Endothelial cell of umbilical vein (primary cell): ENCODE measurements around the gene SLC39A3. TPM values are rescaled to one million over a fixed set of nuclear protein-coding genes. Genes with fewer than 3 reads are reported as not detected.

Source experiments
- BruUV-seq: library from RNA; stranded (reverse); fragments of 400-500 nt; replicated peaks from 2 replicates; lab custom pipeline; 2021; lab: Mats Ljungman, UMichigan
- CTCF ChIA-PET: fragments of 300-600, 350-600 bp; sonication (Branson Sonifier 250); formaldehyde crosslinking; loops from one replicate; lab custom pipeline; 2021; ENCODE audit warnings: antibody characterized with exemption, inconsistent platforms; lab: Charles Lee
- POLR2A ChIA-PET: fragments of 300-600, 350-600 bp; sonication (Branson Sonifier 250); formaldehyde crosslinking; loops from one replicate; lab custom pipeline; 2021; ENCODE audit warnings: antibody characterized with exemption, inconsistent platforms; lab: Charles Lee
- DNase-seq: peaks from one replicate; pipeline ENCODE4 v3.0.0-alpha.2; 2011; ENCODE audit warnings: low read depth, low spot score
- FAIRE-seq: peaks from 2 replicates; lab custom pipeline; 2011; peaks lifted over from hg19 to GRCh38; lab: Jason Lieb, UNC
- H2AFZ ChIP-seq: 2 replicates; pipeline ENCODE4 v1.6.0; 2012; ENCODE audit warnings: low read depth, low read length, control low read depth, inconsistent platforms
- H3K27ac ChIP-seq: 2 replicates; pipeline ENCODE4 v1.5.1; 2011; ENCODE audit warnings: low read depth, mild to moderate bottlenecking, control low read depth, low read length, moderate library complexity; ENCODE audit not compliant: insufficient read depth
- H3K27me3 ChIP-seq, 2 experiments: 2 replicates each; pipeline versions ENCODE4 v1.6.0 to v1.6.1; 2011; ENCODE audit warnings: low read length in 2 of 2, mixed read lengths in 1 of 2; ENCODE audit not compliant: control insufficient read depth in 2 of 2, insufficient read depth in 2 of 2
- H3K36me3 ChIP-seq, 2 experiments: 2 replicates in 1 of 2; 3 replicates in 1 of 2; pipeline ENCODE4 v1.5.1; 2011; ENCODE audit warnings: low read length in 2 of 2, mild to moderate bottlenecking in 1 of 2, moderate library complexity in 1 of 2; ENCODE audit not compliant: control insufficient read depth in 2 of 2, insufficient read depth in 2 of 2; ENCODE audit errors: extremely low read depth in 1 of 2
- H3K4me1 ChIP-seq: 3 replicates; pipeline ENCODE4 v1.5.1; 2011; ENCODE audit warnings: mild to moderate bottlenecking, low read length; ENCODE audit not compliant: control insufficient read depth, insufficient read depth; ENCODE audit errors: extremely low read depth
- H3K4me2 ChIP-seq: 2 replicates; pipeline ENCODE4 v1.6.1; 2011; ENCODE audit warnings: low read length, control low read depth, mixed read lengths; ENCODE audit not compliant: insufficient read depth
- H3K4me3 ChIP-seq, 3 experiments: fragments of 200-600 bp in 1 of 3; sonication (generic), shearing (Covaris generic) in 1 of 3; replicated peaks in 1 of 3; 2 replicates each; pipeline ENCODE4 v1.5.1; 2011 to 2016; ENCODE audit warnings: control low read depth in 3 of 3, low read length in 3 of 3, mild to moderate bottlenecking in 2 of 3, inconsistent platforms in 1 of 3, low read depth in 1 of 3, moderate library complexity in 1 of 3; ENCODE audit not compliant: insufficient read depth in 1 of 3
- H3K79me2 ChIP-seq: 2 replicates; pipeline ENCODE4 v1.6.0; 2012; ENCODE audit warnings: low read length, inconsistent platforms; ENCODE audit not compliant: control insufficient read depth, insufficient read depth
- H3K9ac ChIP-seq: replicated peaks from 2 replicates; pipeline ENCODE3; 2011; ENCODE audit warnings: low read length, control low read depth; ENCODE audit not compliant: insufficient read depth; ENCODE audit errors: extremely low read depth
- H3K9me1 ChIP-seq: replicated peaks from 3 replicates; pipeline ENCODE4 v1.6.0; 2011; ENCODE audit warnings: mild to moderate bottlenecking, low read length; ENCODE audit not compliant: control insufficient read depth, insufficient read depth; ENCODE audit errors: extremely low read depth
- H3K9me3 ChIP-seq: replicated peaks from 2 replicates; pipeline ENCODE4 v1.5.1; 2012; ENCODE audit warnings: low read length, inconsistent platforms; ENCODE audit not compliant: control insufficient read depth, insufficient read depth
- H4K20me1 ChIP-seq: replicated peaks from 2 replicates; pipeline ENCODE3; 2011; ENCODE audit warnings: mild to moderate bottlenecking, low read length; ENCODE audit not compliant: control insufficient read depth, insufficient read depth; ENCODE audit errors: extremely low read depth
- EZH2 ChIP-seq: IDR thresholded peaks from 2 replicates; pipeline ENCODE4 v1.6.1; 2012; ENCODE audit warnings: borderline replicate concordance, low read depth, mild to moderate bottlenecking, moderate library complexity, low read length, inconsistent platforms; ENCODE audit not compliant: severe bottlenecking
- FOS ChIP-seq: IDR thresholded peaks from 2 replicates; pipeline ENCODE4 v1.6.1; 2011; ENCODE audit warnings: mild to moderate bottlenecking, low read length, moderate library complexity, borderline replicate concordance; ENCODE audit not compliant: insufficient read depth
- GATA2 ChIP-seq: IDR thresholded peaks from 2 replicates; pipeline ENCODE4 v1.7.0; 2011; ENCODE audit warnings: low read depth, mild to moderate bottlenecking, moderate library complexity, mixed read lengths, low read length; ENCODE audit not compliant: insufficient read length, insufficient read depth
- JUN ChIP-seq: IDR thresholded peaks from 2 replicates; pipeline ENCODE4 v1.6.1; 2011; ENCODE audit warnings: borderline replicate concordance, low read depth; ENCODE audit not compliant: insufficient read length, insufficient read depth
- MYC ChIP-seq: IDR thresholded peaks from one replicate; pipeline ENCODE4 v1.6.1; 2011; ENCODE audit warnings: mild to moderate bottlenecking, low read depth, low read length
- POLR2A ChIP-seq: IDR thresholded peaks from 2 replicates; pipeline ENCODE4 v1.6.1; 2012; ENCODE audit warnings: low read depth, mild to moderate bottlenecking, control low read depth, low read length
- POLR2AphosphoS5 ChIP-seq: IDR thresholded peaks from 2 replicates; pipeline ENCODE4 v1.6.1; 2012; ENCODE audit warnings: low read depth, mild to moderate bottlenecking, control low read depth, low read length, moderate library complexity; ENCODE audit not compliant: insufficient read depth
- dilution Hi-C: fragments of 300-500 bp; cut with MboI; formaldehyde crosslinking; loops from one replicate; pipeline ENCODE4 v1.15.0; 2019; ENCODE audit warnings: low sequenced_read_pairs; ENCODE audit not compliant: extremely low pct_ligation_motif_present
- intact Hi-C: fragments of 100-400 bp; cut with micrococcal nuclease; formaldehyde crosslinking; loops from one replicate; pipeline ENCODE4 v1.10.0; 2022
- polyA plus RNA-seq, 4 experiments: library from polyadenylated mRNA; depleted of rRNA in 3 of 4; stranded (reverse) in 3 of 4; unstranded in 1 of 4; fragments of >200 nt; gene quantifications; 2 replicates each; pipeline versions ENCODE4 v1.2.1 to v1.2.3, GENCODE V29; 2011 to 2012; ENCODE audit warnings: missing spikeins in 1 of 4
- total RNA-seq: library from RNA; stranded (reverse); gene quantifications from 2 replicates; pipeline ENCODE4 v1.2.3, GENCODE V29; 2021
- TF ChIP-seq, protein P1 (sequence below): IDR thresholded peaks from 2 replicates; pipeline ENCODE4 v1.6.1; 2011; ENCODE audit not compliant: insufficient read depth, insufficient read length
- TF ChIP-seq, protein P2 (sequence below), 2 donors: IDR thresholded peaks; 1 replicate in 1 of 2; 2 replicates in 1 of 2; pipeline ENCODE4 v1.5.1; 2011; ENCODE audit warnings: low read length in 2 of 2, mild to moderate bottlenecking in 2 of 2, moderate library complexity in 2 of 2, control low read depth in 1 of 2, inconsistent platforms in 1 of 2, low read depth in 1 of 2; ENCODE audit not compliant: insufficient read depth in 1 of 2; ENCODE audit errors: extremely low read depth in 1 of 2

SLC39A3 gene
- total and polyA plus RNA-seq, 2 donors (not counting 3 experiments of a cell fraction or from before 2014, with no cell fraction given), result 28.0 to 43.1 TPM

GRCh38 chr19:2706251-2706650 is 33.6 kb downstream of the SLC39A3 start:
- FAIRE-seq (no peak), DNase-seq (no peak)
- BruUV-seq, result no TSS peak
- Histone ChIP-seq H4K20me1 (no peaks in the 10 kb centered on the region), H3K79me2 (no peaks in the 10 kb centered on the region), H3K4me2 (no peak overlapping the region), H3K27me3 (peaks cover 11% of the 10 kb centered on the region in 2 experiments), H3K4me3 (no peak overlapping the region), H3K4me1 (no peaks in the 10 kb centered on the region), H3K36me3 (no peaks in the 10 kb centered on the region), H3K27ac (no peak overlapping the region), H2AFZ (no peak overlapping the region), H3K9me1 (no peaks in the 10 kb centered on the region), H3K9ac (no peak overlapping the region), H3K9me3 (no peaks in the 10 kb centered on the region)
- intact Hi-C loops (no loop called here), dilution Hi-C loops (no loop called here)
- ChIA-PET POLR2A (no interaction called here), CTCF (no interaction called here)
- TF ChIP-seq MYC, result no peak
- no peak for TF ChIP-seq POLR2AphosphoS5
- TF ChIP-seq POLR2A, result no peak
- TF ChIP-seq JUN, result no peak
- TF ChIP-seq GATA2, result no peak
- TF ChIP-seq FOS, result no peak
- TF ChIP-seq, protein P1, sequence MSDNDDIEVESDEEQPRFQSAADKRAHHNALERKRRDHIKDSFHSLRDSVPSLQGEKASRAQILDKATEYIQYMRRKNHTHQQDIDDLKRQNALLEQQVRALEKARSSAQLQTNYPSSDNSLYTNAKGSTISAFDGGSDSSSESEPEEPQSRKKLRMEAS, result no peak
- no peak for TF ChIP-seq EZH2
- TF ChIP-seq, protein P2, sequence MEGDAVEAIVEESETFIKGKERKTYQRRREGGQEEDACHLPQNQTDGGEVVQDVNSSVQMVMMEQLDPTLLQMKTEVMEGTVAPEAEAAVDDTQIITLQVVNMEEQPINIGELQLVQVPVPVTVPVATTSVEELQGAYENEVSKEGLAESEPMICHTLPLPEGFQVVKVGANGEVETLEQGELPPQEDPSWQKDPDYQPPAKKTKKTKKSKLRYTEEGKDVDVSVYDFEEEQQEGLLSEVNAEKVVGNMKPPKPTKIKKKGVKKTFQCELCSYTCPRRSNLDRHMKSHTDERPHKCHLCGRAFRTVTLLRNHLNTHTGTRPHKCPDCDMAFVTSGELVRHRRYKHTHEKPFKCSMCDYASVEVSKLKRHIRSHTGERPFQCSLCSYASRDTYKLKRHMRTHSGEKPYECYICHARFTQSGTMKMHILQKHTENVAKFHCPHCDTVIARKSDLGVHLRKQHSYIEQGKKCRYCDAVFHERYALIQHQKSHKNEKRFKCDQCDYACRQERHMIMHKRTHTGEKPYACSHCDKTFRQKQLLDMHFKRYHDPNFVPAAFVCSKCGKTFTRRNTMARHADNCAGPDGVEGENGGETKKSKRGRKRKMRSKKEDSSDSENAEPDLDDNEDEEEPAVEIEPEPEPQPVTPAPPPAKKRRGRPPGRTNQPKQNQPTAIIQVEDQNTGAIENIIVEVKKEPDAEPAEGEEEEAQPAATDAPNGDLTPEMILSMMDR (IDR thresholded peaks at IDR 0.05; ENCODE audit: extremely low read depth in 1 of 2, insufficient read depth in 1 of 2, low read depth in 1 of 2, low read length in 2 of 2), result no peak
